ENCODE measurements around the gene NCF1.
"Not testable (repeated sequence)": the region's sequence is repeated elsewhere in the genome, so short reads cannot be mapped to it uniquely, and the experiment has no call there.

The NCF1 gene

GRCh38 chr7:74789200-74789736 is 15.5 kb downstream of the NCF1 start:
- not testable (repeated sequence) for DNase-seq

GRCh38 chr7:74797848-74798622 is 24.2 kb downstream of the NCF1 start:
- DNase-seq: not testable (repeated sequence)

- DNase-seq: not testable (repeated sequence)
Measured at GRCh38 chr7:74798644-74799043, 24.8 kb downstream of the NCF1 start.

GRCh38 chr7:74815882-74816281 is 42.1 kb downstream of the NCF1 start:
- not testable (repeated sequence) for DNase-seq

GRCh38 chr7:74820146-74820805 is 46.5 kb downstream of the NCF1 start:
- DNase-seq: not testable (repeated sequence)

GRCh38 chr7:74821259-74821658 is 47.4 kb downstream of the NCF1 start:
- not testable (repeated sequence) for DNase-seq

- not testable (repeated sequence) for DNase-seq
Measured at GRCh38 chr7:74829959-74830358, 56.1 kb downstream of the NCF1 start.

GRCh38 chr7:74830411-74830810 is 56.6 kb downstream of the NCF1 start:
- not testable (repeated sequence) for DNase-seq

Measured in CD4-positive, alpha-beta T cell treated with Interleukin-17A for 1 hour (primary cell).